PC-3 (cell line): ENCODE measurements around the gene MAGI2. TPM values are rescaled to one million over a fixed set of nuclear protein-coding genes. Genes with fewer than 3 reads are reported as not detected.

ENCODE experiments used
- ATAC-seq: fragments of 200-7000 bp; cut with Tn5 transposase; 2 replicates; pipeline ENCODE4 v1.9.1; 2020; ENCODE audit warnings: mild to moderate bottlenecking, moderate library complexity
- BruUV-seq: library from RNA; stranded (reverse); fragments of 400-500 nt; replicated peaks from 2 replicates; lab custom pipeline; 2021; lab: Mats Ljungman, UMichigan
- CTCF ChIA-PET: fragments of 300-600 bp; sonication (Branson Sonifier 250); formaldehyde crosslinking; loops from one replicate; lab custom pipeline; 2022; ENCODE audit warnings: antibody characterized with exemption; lab: Charles Lee
- POLR2A ChIA-PET: fragments of 300-600 bp; sonication (Branson Sonifier 250); formaldehyde crosslinking; loops from one replicate; lab custom pipeline; 2022; ENCODE audit warnings: antibody characterized with exemption; ENCODE audit not compliant: unreplicated experiment; lab: Charles Lee
- DNase-seq: peaks from one replicate; pipeline ENCODE4 v3.0.0-alpha.2; 2015
- H2AFZ ChIP-seq: fragments of 300-600 bp; sonication (generic); 2 replicates; pipeline ENCODE4 v1.6.0; 2016; ENCODE audit warnings: antibody characterized with exemption, low read length
- H3F3A ChIP-seq: fragments of 300-600 bp; sonication (generic); one replicate; pipeline ENCODE4 v1.6.0; 2017; ENCODE audit warnings: antibody characterized with exemption, low read length, control low read depth, mild to moderate bottlenecking; ENCODE audit not compliant: unreplicated experiment
- H3K27ac ChIP-seq: fragments of 300-600 bp; sonication (generic); 2 replicates; pipeline ENCODE4 v1.5.1; 2016; ENCODE audit warnings: mild to moderate bottlenecking, low read length
- H3K27me3 ChIP-seq: fragments of 300-600 bp; sonication (generic); 2 replicates; pipeline ENCODE4 v1.6.1; 2016; ENCODE audit warnings: low read length, mixed read lengths
- H3K36me3 ChIP-seq: fragments of 300-600 bp; sonication (generic); 2 replicates; pipeline ENCODE4 v1.6.1; 2016; ENCODE audit warnings: low read depth, mixed run types, low read length, mixed read lengths
- H3K4me1 ChIP-seq: fragments of 300-600 bp; sonication (generic); 2 replicates; pipeline ENCODE4 v1.5.1; 2016; ENCODE audit warnings: low read length; ENCODE audit not compliant: insufficient read depth
- H3K4me2 ChIP-seq: fragments of 300-600 bp; sonication (generic); 2 replicates; pipeline ENCODE4 v1.6.0; 2016; ENCODE audit warnings: low read length
- H3K4me3 ChIP-seq: fragments of 300-600 bp; sonication (generic); 2 replicates; pipeline ENCODE4 v1.5.1; 2016; ENCODE audit warnings: mild to moderate bottlenecking, low read length, mixed read lengths
- H3K79me2 ChIP-seq: fragments of 300-600 bp; sonication (generic); 2 replicates; pipeline ENCODE4 v1.6.1; 2017; ENCODE audit warnings: low read length, mixed read lengths
- H3K9ac ChIP-seq: fragments of 300-600 bp; sonication (generic); 2 replicates; pipeline ENCODE4 v1.6.0; 2016; ENCODE audit warnings: mild to moderate bottlenecking, low read length
- H3K9me2 ChIP-seq: fragments of 300-600 bp; sonication (generic); replicated peaks from 2 replicates; pipeline ENCODE4 v1.6.1; 2016; ENCODE audit warnings: mixed run types, low read length, mixed read lengths
- H3K9me3 ChIP-seq: fragments of 300-600 bp; sonication (generic); 2 replicates; pipeline ENCODE4 v1.6.1; 2016; ENCODE audit warnings: low read length, mixed read lengths
- H4K20me1 ChIP-seq: fragments of 300-600 bp; sonication (generic); 2 replicates; pipeline ENCODE4 v1.6.1; 2016; ENCODE audit warnings: low read length, mixed read lengths
- CTCF ChIP-seq: fragments of 300-600 bp; sonication (generic); conservative IDR thresholded peaks from 2 replicates; pipeline ENCODE4 v1.5.1; 2017; ENCODE audit warnings: antibody characterized with exemption, low read depth, mild to moderate bottlenecking, low read length
- EZH2 ChIP-seq: fragments of 300-600 bp; sonication (generic); IDR thresholded peaks from one replicate; pipeline ENCODE4 v1.6.1; 2017; ENCODE audit warnings: antibody characterized with exemption, mild to moderate bottlenecking, low read length; ENCODE audit not compliant: unreplicated experiment
- EZH2phosphoT487 ChIP-seq: fragments of 300-600 bp; sonication (generic); IDR thresholded peaks from 2 replicates; pipeline ENCODE4 v1.6.1; 2018; ENCODE audit warnings: mild to moderate bottlenecking, antibody characterized with exemption, low read length, borderline replicate concordance
- intact Hi-C: fragments of 100-400 bp; cut with micrococcal nuclease; formaldehyde crosslinking; loops from 2 replicates; pipeline ENCODE4 v1.9.0; 2023
- total RNA-seq: library from RNA; depleted of rRNA; stranded (reverse); fragments of >200 nt; gene quantifications from 2 replicates; pipeline ENCODE4 v1.2.3, GENCODE V29; 2014

MAGI2 gene
- total RNA-seq, 1 experiment from 2014 or later, result not detected

GRCh38 chr7:78260826-78261225 lies 1192.6 kb downstream of the MAGI2 start:
- DNase-seq, result no peak
- H3K9me2 ChIP-seq, result no peaks in the 10 kb centered on the region
- ChIA-PET POLR2A (no interaction called here), CTCF (no interaction called here)
- H3K4me3 ChIP-seq, result no peak overlapping the region
- intact Hi-C loops, result no loop called here
- H3K4me1 ChIP-seq, result no peaks in the 10 kb centered on the region
- H3F3A ChIP-seq, result no peaks in the 10 kb centered on the region
- peaks cover 27% of the 10 kb centered on the region; the same call in 1 of the 2 replicates for H3K27me3 ChIP-seq
- no peak overlapping the region for H3K9ac ChIP-seq
- no TSS peak for BruUV-seq
- H3K4me2 ChIP-seq, result no peak overlapping the region
- no peaks in the 10 kb centered on the region for H3K9me3 ChIP-seq
- H2AFZ ChIP-seq, result no peak overlapping the region
- TF ChIP-seq EZH2, result no peak
- no peak for TF ChIP-seq EZH2phosphoT487
- TF ChIP-seq CTCF, result no peak
- ATAC-seq, result no peak
- no peaks in the 10 kb centered on the region for H3K79me2 ChIP-seq
- H3K36me3 ChIP-seq, result no peaks in the 10 kb centered on the region
- H4K20me1 ChIP-seq, result no peaks in the 10 kb centered on the region
- no peak overlapping the region for H3K27ac ChIP-seq

GRCh38 chr7:78254726-78255055 lies 1198.8 kb downstream of the MAGI2 start:
- H3K4me1 ChIP-seq, result no peaks in the 10 kb centered on the region
- no peak for TF ChIP-seq EZH2phosphoT487
- no peak for TF ChIP-seq EZH2
- no peak for TF ChIP-seq CTCF
- no peak overlapping the region for H3K9ac ChIP-seq
- no peaks in the 10 kb centered on the region for H3K9me3 ChIP-seq
- intact Hi-C loops, result no loop called here
- no peaks in the 10 kb centered on the region for H3K9me2 ChIP-seq
- H3K4me2 ChIP-seq, result no peak overlapping the region
- ChIA-PET CTCF (no interaction called here), POLR2A (no interaction called here)
- H4K20me1 ChIP-seq, result no peaks in the 10 kb centered on the region
- H3K79me2 ChIP-seq, result no peaks in the 10 kb centered on the region
- H3K4me3 ChIP-seq, result no peak overlapping the region
- no peak overlapping the region for H2AFZ ChIP-seq
- H3K27ac ChIP-seq, result no peak overlapping the region
- H3F3A ChIP-seq, result no peaks in the 10 kb centered on the region
- H3K27me3 ChIP-seq, result peaks cover 26% of the 10 kb centered on the region
- DNase-seq, result no peak
- no TSS peak for BruUV-seq
- H3K36me3 ChIP-seq, result no peaks in the 10 kb centered on the region
- ATAC-seq, result no peak

- H4K20me1 ChIP-seq, result no peaks in the 10 kb centered on the region
- H3K27ac ChIP-seq, result no peak overlapping the region
- ChIA-PET POLR2A (no interaction called here), CTCF (interaction anchor here (0.6 kb wide), 1 partner anchor 30 kb away, joined by 4 read pairs; no protein-coding TSS in a partner anchor)
- no peaks in the 10 kb centered on the region for H3F3A ChIP-seq
- no peak for ATAC-seq
- H3K9ac ChIP-seq, result no peak overlapping the region
- no TSS peak for BruUV-seq
- no peak overlapping the region for H3K4me2 ChIP-seq
- H3K79me2 ChIP-seq, result no peaks in the 10 kb centered on the region
- no peaks in the 10 kb centered on the region for H3K9me3 ChIP-seq
- TF ChIP-seq EZH2, result no peak
- no peak for TF ChIP-seq CTCF
- TF ChIP-seq EZH2phosphoT487, result no peak
- H3K36me3 ChIP-seq, result no peaks in the 10 kb centered on the region
- no peaks in the 10 kb centered on the region for H3K9me2 ChIP-seq
- intact Hi-C loops, result no loop called here
- H2AFZ ChIP-seq, result no peak overlapping the region
- DNase-seq, result no peak
- peaks cover 25% of the 10 kb centered on the region for H3K27me3 ChIP-seq
- H3K4me3 ChIP-seq, result no peak overlapping the region
- H3K4me1 ChIP-seq, result no peaks in the 10 kb centered on the region
Measured at GRCh38 chr7:78253850-78254725, 1199.4 kb downstream of the MAGI2 start.
